HUES6 (cell line): ENCODE results near the gene ZNF497.

ENCODE experiments used
- H3K27ac ChIP-seq: 2 replicates; pipeline ENCODE4 v1.7.0; 2013; ENCODE audit warnings: low read depth, mild to moderate bottlenecking, low read length, inconsistent platforms
- H3K27me3 ChIP-seq: 2 replicates; pipeline ENCODE4 v1.6.1; 2013; ENCODE audit warnings: low read length; ENCODE audit not compliant: control insufficient read depth, insufficient read depth
- H3K36me3 ChIP-seq: 2 replicates; pipeline ENCODE4 v1.6.1; 2013; ENCODE audit warnings: low read length; ENCODE audit not compliant: control insufficient read depth, insufficient read depth
- H3K4me1 ChIP-seq: 2 replicates; pipeline ENCODE4 v1.6.1; 2013; ENCODE audit warnings: low read length; ENCODE audit not compliant: control insufficient read depth, insufficient read depth
- H3K4me3 ChIP-seq: 2 replicates; pipeline ENCODE4 v1.5.1; 2013; ENCODE audit warnings: low read depth, low read length
- H3K9ac ChIP-seq: one replicate; pipeline ENCODE4 v1.6.1; 2013; ENCODE audit warnings: mild to moderate bottlenecking, low read length
- H3K9me3 ChIP-seq: 2 replicates; pipeline ENCODE4 v1.6.1; 2013; ENCODE audit warnings: low read depth, low read length; ENCODE audit not compliant: control insufficient read depth, insufficient read depth

The ZNF497 gene

DNA sequence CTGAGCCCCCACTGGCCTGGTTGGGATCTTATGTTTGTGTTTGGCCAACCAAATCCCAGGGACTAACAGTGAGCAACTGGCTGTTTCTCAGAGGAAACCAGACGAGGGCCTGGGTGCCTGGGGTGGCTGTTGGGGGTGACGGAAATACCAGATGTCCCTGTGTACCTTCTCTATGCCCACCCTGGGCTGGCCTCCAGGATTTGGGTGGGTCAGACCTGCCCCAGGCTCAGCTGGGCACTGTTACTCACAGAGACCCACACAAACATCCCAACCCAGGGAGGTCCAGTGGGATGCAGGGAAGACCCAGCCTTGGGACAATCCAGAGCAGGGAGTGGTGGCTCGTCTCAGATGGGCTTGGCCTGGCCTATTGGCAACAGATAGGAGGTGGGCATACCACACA, 26.9 kb downstream of the ZNF497 start:
- Histone ChIP-seq H3K4me3 (no peak overlapping the region), H3K27me3 (no peaks in the 10 kb centered on the region), H3K9me3 (peaks cover 3% of the 10 kb centered on the region; the same call in 1 of the 2 replicates), H3K9ac (no peak overlapping the region), H3K4me1 (no peaks in the 10 kb centered on the region), H3K36me3 (peaks cover 40% of the 10 kb centered on the region), H3K27ac (no peak overlapping the region)

GRCh38 chr19:58334691-58335249, 27.8 kb downstream of the ZNF497 start:
- H3K27me3 ChIP-seq, result no peaks in the 10 kb centered on the region
- H3K27ac ChIP-seq, result no peak overlapping the region
- peaks cover 39% of the 10 kb centered on the region for H3K36me3 ChIP-seq
- no peak overlapping the region for H3K4me3 ChIP-seq
- H3K4me1 ChIP-seq, result no peaks in the 10 kb centered on the region
- peaks cover 3% of the 10 kb centered on the region; the same call in 1 of the 2 replicates for H3K9me3 ChIP-seq
- H3K9ac ChIP-seq, result no peak overlapping the region

DNA sequence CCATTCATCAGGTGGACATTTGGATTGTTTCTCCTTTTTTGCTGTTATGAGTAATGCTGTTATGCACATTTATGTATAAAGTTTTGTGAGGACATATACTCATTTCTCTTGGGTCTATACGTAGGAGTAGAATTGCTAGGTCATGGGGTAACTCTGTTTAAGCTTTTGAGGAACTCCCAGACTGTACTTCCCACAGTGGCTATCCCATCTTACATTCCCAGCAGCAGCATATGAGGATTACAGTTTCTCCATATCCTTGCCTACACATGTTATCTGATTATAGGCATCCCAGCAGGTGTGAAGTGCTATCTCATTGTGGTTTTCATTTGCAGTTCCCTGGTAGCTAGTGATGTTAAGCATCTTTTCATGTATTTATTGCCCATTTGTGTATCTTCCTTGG, 29.9 kb downstream of the ZNF497 start:
- Histone ChIP-seq H3K9me3 (no peaks in the 10 kb centered on the region), H3K36me3 (peaks cover 20% of the 10 kb centered on the region), H3K9ac (no peak overlapping the region), H3K4me3 (no peak overlapping the region), H3K4me1 (no peaks in the 10 kb centered on the region), H3K27me3 (no peaks in the 10 kb centered on the region), H3K27ac (no peak overlapping the region)

DNA sequence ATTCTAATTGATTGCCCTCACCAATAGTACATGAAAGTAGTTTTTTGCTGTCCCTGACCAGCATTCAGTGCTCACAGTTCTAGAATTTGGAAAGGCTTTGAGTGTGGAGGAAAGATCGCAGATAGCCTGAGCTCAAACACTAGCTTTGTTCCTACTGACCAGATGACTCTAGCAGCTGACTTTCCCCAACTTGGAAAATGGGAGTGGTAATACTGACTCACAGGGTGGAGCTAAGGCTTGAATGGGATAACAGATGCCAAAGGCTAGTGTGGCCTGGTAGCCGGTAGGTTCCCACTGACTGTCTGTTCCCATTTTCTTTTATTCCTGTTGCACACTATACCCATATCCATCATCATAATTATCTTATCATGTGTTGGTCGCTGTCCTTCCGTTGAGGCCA, 32.1 kb downstream of the ZNF497 start:
- H3K9me3 ChIP-seq, result no peaks in the 10 kb centered on the region
- H3K27me3 ChIP-seq, result no peaks in the 10 kb centered on the region
- peaks cover 6% of the 10 kb centered on the region; the same call in 1 of the 2 replicates for H3K36me3 ChIP-seq
- no peak overlapping the region for H3K9ac ChIP-seq
- H3K4me3 ChIP-seq, result no peak overlapping the region
- H3K4me1 ChIP-seq, result no peaks in the 10 kb centered on the region
- H3K27ac ChIP-seq, result no peak overlapping the region

- no peaks in the 10 kb centered on the region for H3K27me3 ChIP-seq
- no peak overlapping the region for H3K9ac ChIP-seq
- H3K36me3 ChIP-seq, result no peaks in the 10 kb centered on the region
- H3K27ac ChIP-seq, result no peak overlapping the region
- H3K4me1 ChIP-seq, result no peaks in the 10 kb centered on the region
- H3K4me3 ChIP-seq, result no peak overlapping the region
- H3K9me3 ChIP-seq, result no peaks in the 10 kb centered on the region
Observed at GRCh38 chr19:58328999-58329398, 33.6 kb downstream of the ZNF497 start.

DNA sequence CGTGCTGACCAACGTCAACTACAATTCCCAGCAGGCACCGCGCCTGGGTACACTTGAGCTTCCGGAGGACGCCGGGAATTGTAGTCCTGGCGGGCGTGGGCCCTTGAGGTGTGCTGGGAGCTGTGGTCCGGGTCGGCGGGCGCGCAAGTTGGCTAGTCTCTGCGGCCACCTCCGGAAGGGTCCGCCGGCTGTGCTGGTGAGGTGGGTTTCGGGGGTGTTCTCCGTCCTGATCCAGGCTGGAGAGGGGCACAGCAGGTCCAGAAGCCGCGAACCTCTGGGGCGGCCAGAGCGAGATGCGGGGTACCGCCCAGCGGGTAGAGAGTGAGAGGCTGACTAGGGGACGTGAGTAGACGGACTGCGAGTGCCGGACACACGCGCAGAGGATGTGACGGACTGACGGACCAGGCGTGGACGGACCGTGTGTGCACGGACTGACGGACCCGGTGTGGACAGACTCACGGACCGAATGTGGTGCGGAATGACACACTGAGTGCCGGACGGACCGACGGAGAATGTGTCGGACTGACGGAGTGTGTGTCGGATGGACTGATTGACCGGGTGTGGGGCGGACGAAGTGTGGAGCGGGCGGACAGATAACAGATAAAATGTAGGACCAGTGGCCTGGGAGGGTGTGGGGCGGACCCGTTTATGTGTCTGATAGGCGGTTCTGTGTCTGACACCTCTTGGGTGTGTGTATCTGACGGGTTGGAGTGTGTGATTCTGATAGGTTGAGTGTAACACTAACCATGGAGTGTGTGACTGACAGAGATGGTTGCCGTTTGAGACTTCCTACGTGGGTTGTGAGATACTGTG, 35.4 kb downstream of the ZNF497 start, which contains the start of gene ZSCAN22:
Gene ZSCAN22, plus strand, starts transcription at position 81 of the 813 bp plus-strand sequence. CDS start 7,809 bp downstream, outside the sequence.
- Histone ChIP-seq H3K4me3 (peak within 1 kb of the TSS; percentile 81), H3K27me3 (no peaks in the 10 kb centered on the region), H3K9me3 (no peaks in the 10 kb centered on the region), H3K27ac (no peak within 1 kb of the TSS; the same call in 1 of the 2 replicates), H3K36me3 (no peaks in the 10 kb centered on the region), H3K4me1 (no peaks in the 10 kb centered on the region), H3K9ac (peak within 1 kb of the TSS; percentile 80)

DNA sequence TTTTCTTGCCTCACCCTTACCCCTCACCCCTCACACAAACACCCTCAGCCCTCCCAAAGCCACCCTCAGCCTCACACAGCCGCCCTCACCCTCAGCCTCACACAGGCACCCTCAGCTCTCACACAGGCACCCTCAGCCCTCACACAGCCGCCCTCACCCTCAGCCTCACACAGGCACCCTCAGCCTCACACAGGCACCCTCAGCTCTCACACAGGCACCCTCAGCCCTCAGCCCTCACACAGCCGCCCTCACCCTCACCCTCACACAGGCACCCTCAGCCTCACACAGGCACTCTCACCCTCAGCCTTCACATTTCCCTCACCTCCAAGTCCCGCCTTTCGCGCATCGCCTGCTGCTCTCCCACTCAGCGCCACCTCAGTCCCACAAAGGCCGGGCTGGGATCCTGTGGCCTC, 36.0 kb downstream of the ZNF497 start:
- Histone ChIP-seq H3K9ac (peak overlapping the region; percentile 80), H3K4me1 (no peaks in the 10 kb centered on the region), H3K27ac (no peak overlapping the region), H3K9me3 (no peaks in the 10 kb centered on the region), H3K27me3 (no peaks in the 10 kb centered on the region), H3K4me3 (peak overlapping the region; percentile 81), H3K36me3 (no peaks in the 10 kb centered on the region)

DNA sequence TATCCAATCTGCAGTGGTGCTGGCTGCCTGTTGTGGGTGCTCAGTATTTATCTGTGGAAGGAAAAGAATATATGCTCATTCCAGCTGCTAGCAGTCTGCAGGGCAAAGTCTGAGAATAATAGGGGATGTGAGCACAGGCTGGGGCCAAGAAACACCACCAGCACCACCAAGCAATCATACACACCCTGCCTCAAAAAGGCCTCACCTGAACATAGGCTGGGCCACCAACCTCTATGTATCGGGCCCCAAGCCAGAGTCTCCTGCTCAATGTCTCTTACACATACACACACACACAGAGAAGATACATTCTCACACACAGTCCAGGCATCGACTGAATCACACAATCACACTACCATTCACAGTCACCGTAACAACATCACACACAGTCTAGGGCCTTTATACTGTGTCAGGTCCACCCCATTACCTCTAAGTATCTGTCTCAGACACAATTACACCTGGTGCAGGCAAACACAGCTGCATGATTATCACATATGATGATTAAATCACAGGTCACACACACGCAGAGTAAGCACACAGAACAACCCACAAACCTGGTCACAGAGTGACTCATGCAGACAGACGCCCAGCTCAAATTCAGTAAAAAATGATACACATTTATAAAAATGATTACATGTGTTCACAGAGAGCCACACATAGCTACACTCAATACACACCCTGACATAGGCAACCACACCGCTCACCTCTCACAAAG, 37.1 kb downstream of the ZNF497 start:
- no peaks in the 10 kb centered on the region for H3K27me3 ChIP-seq
- no peaks in the 10 kb centered on the region for H3K36me3 ChIP-seq
- H3K9ac ChIP-seq, result no peak overlapping the region
- H3K27ac ChIP-seq, result no peak overlapping the region
- no peaks in the 10 kb centered on the region for H3K4me1 ChIP-seq
- H3K4me3 ChIP-seq, result peak overlapping the region; percentile 81; the same call in 1 of the 2 replicates
- H3K9me3 ChIP-seq, result no peaks in the 10 kb centered on the region

DNA sequence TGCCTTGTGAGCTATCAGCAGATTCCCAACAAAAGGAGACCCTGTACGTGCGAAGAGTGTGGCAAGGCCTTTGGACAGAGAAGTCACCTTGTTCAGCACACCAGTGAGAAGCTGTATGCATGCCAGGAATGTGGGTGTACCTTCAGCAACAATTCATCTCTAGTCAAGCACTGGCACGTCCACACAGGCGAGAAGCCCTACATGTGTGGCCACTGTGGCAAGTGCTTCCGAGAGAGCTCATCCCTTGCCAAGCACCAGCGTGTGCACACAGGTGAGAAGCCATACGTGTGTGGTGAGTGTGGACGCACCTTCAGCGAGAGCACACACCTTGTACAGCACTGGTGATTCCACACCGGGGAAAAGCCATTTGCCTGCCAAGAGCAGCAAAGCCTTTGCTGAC, 43.3 kb downstream of the ZNF497 start:
- Histone ChIP-seq H3K9me3 (no peaks in the 10 kb centered on the region), H3K4me1 (no peaks in the 10 kb centered on the region), H3K27me3 (no peaks in the 10 kb centered on the region), H3K36me3 (peaks cover 16% of the 10 kb centered on the region), H3K4me3 (no peak overlapping the region), H3K27ac (no peak overlapping the region), H3K9ac (no peak overlapping the region)

DNA sequence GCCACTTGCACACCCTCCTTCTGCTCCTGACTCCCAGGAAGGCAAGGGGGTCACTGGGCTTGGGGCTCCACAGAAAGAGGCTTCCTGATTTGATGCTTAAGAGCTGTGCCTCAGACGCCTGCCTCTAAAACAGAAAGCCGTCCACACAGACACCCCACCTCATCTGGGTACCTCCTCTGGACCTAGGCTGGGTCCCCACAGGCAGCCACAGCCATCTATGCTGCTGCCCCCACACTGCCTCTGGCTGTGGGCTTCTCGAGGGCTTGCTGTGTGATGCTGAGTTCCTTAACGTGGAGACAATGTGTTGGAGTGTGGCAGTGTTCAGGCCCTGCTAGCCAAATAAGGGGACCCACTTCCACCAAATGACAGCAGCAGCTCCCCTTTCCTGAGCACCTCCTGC, 44.3 kb downstream of the ZNF497 start:
- Histone ChIP-seq H3K27me3 (no peaks in the 10 kb centered on the region), H3K9ac (no peak overlapping the region), H3K4me3 (no peak overlapping the region), H3K36me3 (peaks cover 24% of the 10 kb centered on the region), H3K27ac (no peak overlapping the region), H3K4me1 (no peaks in the 10 kb centered on the region), H3K9me3 (no peaks in the 10 kb centered on the region)
